ENCODE measurements around the gene FCHSD2.

GRCh38 chr11:73149105-73149504, 7.0 kb upstream of the FCHSD2 start:
- no peak for TF ChIP-seq CTCF (IDR thresholded peaks at IDR 0.05)
- no peak for TF ChIP-seq EZH2 (IDR thresholded peaks at IDR 0.05; ENCODE audit: borderline replicate concordance, insufficient read depth, low read depth, low read length, poor library complexity, severe bottlenecking)

Measured in B cell (primary cell).